ENCODE measurements around the gene HBZ.

DNA sequence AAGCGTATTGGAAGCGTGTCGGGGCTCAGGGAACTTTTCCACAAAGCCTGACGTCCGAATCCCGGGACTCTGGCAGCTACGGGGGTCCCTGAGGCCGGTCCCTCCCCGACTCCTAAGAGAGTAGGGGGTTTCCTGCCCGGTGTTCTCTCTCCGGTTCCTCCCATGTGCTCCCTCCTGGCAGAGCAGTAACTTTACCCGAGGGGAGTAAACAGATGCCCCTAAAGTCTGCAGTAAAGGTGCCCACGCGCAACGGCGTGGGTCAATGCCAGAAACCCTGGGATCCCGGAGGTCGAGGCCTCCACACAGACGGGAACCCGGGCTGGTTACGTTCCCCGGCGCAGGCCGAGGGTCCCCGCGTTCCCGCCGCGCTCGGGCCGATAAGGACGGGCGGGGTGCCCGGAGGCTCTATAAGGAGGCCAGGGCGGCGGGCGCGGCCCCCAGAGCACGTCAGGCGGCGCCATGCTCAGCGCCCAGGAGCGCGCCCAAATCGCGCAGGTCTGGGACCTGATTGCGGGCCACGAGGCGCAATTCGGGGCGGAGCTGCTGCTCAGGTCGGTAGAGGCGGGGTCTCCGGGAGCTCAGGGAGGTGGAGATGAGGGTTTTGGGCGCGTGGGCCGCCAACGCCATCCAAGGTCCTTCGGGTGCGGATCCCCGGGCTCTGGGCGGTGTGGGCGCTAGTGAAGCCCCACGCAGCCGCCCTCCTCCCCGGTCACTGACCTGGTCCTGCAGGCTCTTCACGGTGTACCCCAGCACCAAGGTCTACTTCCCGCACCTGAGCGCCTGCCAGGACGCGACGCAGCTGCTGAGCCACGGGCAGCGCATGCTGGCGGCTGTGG lies 13.3 kb downstream of the HBZ start, which contains the start of gene HBM:
- TF ChIP-seq, protein P1, sequence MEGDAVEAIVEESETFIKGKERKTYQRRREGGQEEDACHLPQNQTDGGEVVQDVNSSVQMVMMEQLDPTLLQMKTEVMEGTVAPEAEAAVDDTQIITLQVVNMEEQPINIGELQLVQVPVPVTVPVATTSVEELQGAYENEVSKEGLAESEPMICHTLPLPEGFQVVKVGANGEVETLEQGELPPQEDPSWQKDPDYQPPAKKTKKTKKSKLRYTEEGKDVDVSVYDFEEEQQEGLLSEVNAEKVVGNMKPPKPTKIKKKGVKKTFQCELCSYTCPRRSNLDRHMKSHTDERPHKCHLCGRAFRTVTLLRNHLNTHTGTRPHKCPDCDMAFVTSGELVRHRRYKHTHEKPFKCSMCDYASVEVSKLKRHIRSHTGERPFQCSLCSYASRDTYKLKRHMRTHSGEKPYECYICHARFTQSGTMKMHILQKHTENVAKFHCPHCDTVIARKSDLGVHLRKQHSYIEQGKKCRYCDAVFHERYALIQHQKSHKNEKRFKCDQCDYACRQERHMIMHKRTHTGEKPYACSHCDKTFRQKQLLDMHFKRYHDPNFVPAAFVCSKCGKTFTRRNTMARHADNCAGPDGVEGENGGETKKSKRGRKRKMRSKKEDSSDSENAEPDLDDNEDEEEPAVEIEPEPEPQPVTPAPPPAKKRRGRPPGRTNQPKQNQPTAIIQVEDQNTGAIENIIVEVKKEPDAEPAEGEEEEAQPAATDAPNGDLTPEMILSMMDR (IDR thresholded peaks at IDR 0.05) = no peak
- TF ChIP-seq POLR2A (IDR thresholded peaks at IDR 0.05) = no peak
